ENCODE measurements around the gene NPAS3.

GRCh38 chr14:33733721-33734120, 795.0 kb downstream of the NPAS3 start:
- no peak for TF ChIP-seq CTCF (conservative IDR thresholded peaks at IDR 0.05 in 1 of 2, IDR thresholded peaks at IDR 0.05 in 1 of 2; ENCODE audit: low read depth in 1 of 2, low read length in 2 of 2)
- TF ChIP-seq EZH2 (IDR thresholded peaks at IDR 0.05; ENCODE audit: low read length, missing control alignments) = no peak
